WERI-Rb-1 (cell line): ENCODE results near the gene CALHM2.
A peak's percentile ranks its signal among the peaks of the same experiment; 100 is the strongest.

Source experiments
- DNase-seq: peaks from one replicate; pipeline ENCODE4 v3.0.0-alpha.2; 2020
- H3K27ac ChIP-seq: fragments of 250-450 bp; sonication (Bioruptor Pico); 2 replicates; pipeline ENCODE4 v1.5.1; 2020; ENCODE audit warnings: mild to moderate bottlenecking, moderate library complexity
- H3K27me3 ChIP-seq: fragments of 250-450 bp; sonication (Bioruptor Pico); 2 replicates; pipeline ENCODE4 v1.5.1; 2021; ENCODE audit warnings: mild to moderate bottlenecking, low read depth, moderate library complexity; ENCODE audit not compliant: insufficient read depth, severe bottlenecking
- H3K36me3 ChIP-seq: fragments of 250-450 bp; sonication (Bioruptor Pico); 2 replicates; pipeline ENCODE4 v1.5.1; 2020; ENCODE audit warnings: mild to moderate bottlenecking, moderate library complexity
- H3K4me3 ChIP-seq: 2 replicates; pipeline ENCODE4 v1.5.1; 2011; ENCODE audit warnings: low read depth, mild to moderate bottlenecking, control low read depth, low read length
- H3K9me3 ChIP-seq: fragments of 250-450 bp; sonication (Bioruptor Pico); 2 replicates; pipeline ENCODE4 v1.5.1; 2021; ENCODE audit warnings: mild to moderate bottlenecking, moderate library complexity; ENCODE audit not compliant: severe bottlenecking
- CTCF ChIP-seq: IDR thresholded peaks from 2 replicates; pipeline ENCODE4 v1.5.1; 2011; ENCODE audit warnings: low read depth, mild to moderate bottlenecking, control low read depth, inconsistent platforms, low read length

The CALHM2 gene, protein sequence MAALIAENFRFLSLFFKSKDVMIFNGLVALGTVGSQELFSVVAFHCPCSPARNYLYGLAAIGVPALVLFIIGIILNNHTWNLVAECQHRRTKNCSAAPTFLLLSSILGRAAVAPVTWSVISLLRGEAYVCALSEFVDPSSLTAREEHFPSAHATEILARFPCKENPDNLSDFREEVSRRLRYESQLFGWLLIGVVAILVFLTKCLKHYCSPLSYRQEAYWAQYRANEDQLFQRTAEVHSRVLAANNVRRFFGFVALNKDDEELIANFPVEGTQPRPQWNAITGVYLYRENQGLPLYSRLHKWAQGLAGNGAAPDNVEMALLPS

DNA sequence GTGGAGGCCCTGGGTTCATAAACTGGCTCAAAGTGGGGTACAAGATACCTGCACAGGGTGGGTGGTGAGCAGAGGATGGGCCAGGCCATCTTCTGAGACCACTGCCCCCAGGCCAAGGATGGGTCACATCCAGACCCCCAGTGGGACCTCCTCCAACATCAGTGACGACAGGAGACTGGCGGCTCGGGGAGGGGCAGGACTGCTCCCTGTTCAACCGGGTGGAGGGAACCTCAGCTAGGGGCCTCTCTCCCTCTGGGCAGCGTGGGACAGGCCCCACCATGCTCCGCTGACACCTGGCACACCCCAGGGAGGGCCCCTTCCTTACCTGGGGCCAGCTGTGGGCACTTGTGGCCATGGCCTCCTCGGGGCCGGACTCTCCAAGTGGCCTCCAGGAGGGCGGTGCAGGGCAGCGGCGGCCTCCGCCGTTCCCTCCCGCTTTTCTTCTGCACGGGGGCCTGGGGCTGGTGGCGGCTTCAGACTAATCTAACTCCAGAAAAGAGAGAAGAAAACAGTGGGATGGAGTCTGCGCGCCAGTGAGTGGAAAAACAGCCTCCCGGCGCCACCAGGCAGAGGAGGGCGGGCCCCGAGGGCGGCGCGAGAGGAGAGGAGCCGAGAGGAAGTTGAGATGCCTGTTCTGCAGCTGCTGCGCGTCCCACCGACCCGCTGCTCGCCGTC lies at the start of gene CALHM2:
Gene CALHM2 (minus strand): TSS at position 540 of the 675 bp plus-strand sequence. CDS start 2,429 bp downstream, outside the sequence.
- H3K27me3 ChIP-seq = no peaks in the 10 kb centered on the region
- no peak within 1 kb of the TSS for H3K27ac ChIP-seq
- no peaks in the 10 kb centered on the region for H3K9me3 ChIP-seq
- TF ChIP-seq CTCF = no peak
- no peak within 1 kb of the TSS for H3K4me3 ChIP-seq
- H3K36me3 ChIP-seq = peaks cover 8% of the 10 kb centered on the region
- no peak for DNase-seq

DNA sequence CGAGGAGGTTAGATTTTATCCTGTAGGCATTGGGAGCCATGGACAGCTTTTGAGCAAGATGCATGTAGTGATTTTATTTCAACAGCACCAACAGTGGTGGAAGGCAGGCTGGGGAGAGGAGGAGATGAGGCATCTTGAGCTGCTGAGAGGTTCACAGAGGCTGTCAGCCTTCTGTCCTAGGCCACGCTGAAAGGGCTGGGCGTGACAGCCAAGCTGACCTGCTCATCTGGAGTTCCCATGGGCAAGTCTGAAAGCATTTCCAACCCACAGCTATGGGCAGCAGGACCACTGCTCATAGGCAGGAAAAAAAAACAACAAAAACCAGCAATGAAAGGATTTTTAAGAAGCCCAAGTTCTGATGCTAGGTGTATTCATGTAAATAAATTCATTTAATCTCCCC lies 49.0 kb upstream of the CALHM2 start:
- Histone ChIP-seq H3K27me3 (no peaks in the 10 kb centered on the region), H3K4me3 (no peak overlapping the region), H3K9me3 (no peaks in the 10 kb centered on the region), H3K36me3 (no peaks in the 10 kb centered on the region), H3K27ac (no peak overlapping the region)
- no peak for TF ChIP-seq CTCF
- no peak for DNase-seq

- H3K9me3 ChIP-seq = no peaks in the 10 kb centered on the region
- H3K4me3 ChIP-seq = no peak overlapping the region
- no peaks in the 10 kb centered on the region for H3K36me3 ChIP-seq
- H3K27me3 ChIP-seq = no peaks in the 10 kb centered on the region
- no peak for DNase-seq
- no peak for TF ChIP-seq CTCF
- peak overlapping the region; percentile 50 for H3K27ac ChIP-seq
Observed at GRCh38 chr10:103500481-103500880, 48.3 kb upstream of the CALHM2 start.

DNA sequence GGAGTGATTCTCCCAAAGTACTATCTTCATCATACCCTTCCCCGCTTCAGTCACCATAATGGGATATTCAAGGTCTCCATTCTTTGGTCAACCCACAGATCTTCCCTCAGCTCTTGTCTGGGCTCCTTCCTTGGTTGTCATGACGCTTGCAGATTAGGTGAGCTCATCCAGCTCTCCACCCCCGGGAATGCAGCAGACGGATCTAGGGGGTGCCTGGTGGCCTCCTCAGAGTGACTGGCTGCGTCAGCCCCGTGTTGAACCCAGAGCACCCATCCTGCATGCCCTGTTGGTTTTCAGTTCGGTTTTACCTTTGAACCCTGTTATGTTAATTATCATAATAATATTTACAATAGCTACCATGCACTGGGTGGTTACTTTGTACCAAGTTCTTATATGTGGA lies 47.7 kb upstream of the CALHM2 start:
- H3K27me3 ChIP-seq = peaks cover 3% of the 10 kb centered on the region
- H3K9me3 ChIP-seq = no peaks in the 10 kb centered on the region
- TF ChIP-seq CTCF = no peak
- H3K36me3 ChIP-seq = no peaks in the 10 kb centered on the region
- no peak overlapping the region for H3K4me3 ChIP-seq
- peak; percentile 82 for DNase-seq
- peak overlapping the region; percentile 50 for H3K27ac ChIP-seq

- Histone ChIP-seq H3K27me3 (peaks cover 9% of the 10 kb centered on the region), H3K27ac (no peak overlapping the region), H3K36me3 (no peaks in the 10 kb centered on the region), H3K4me3 (no peak overlapping the region), H3K9me3 (no peaks in the 10 kb centered on the region)
- no peak for DNase-seq
- TF ChIP-seq CTCF = no peak
Observed at GRCh38 chr10:103498936-103499638, 46.9 kb upstream of the CALHM2 start.
